HL-60/S4 treated with retinoic acid at 250 ng/mL for 4 days and 3 days (cell line): ENCODE results near the gene PACRG.
"Not testable (repeated sequence)": the region's sequence is repeated elsewhere in the genome, so short reads cannot be mapped to it uniquely, and the experiment has no call there.

Experiments used
- in situ Hi-C: fragments of 300-500 bp; cut with MboI; formaldehyde crosslinking; loops from 2 replicates; pipeline ENCODE4 v1.7.0; 2022; ENCODE audit warnings: low sequenced_read_pairs

The PACRG gene

GRCh38 chr6:163296835-163297519, 569.2 kb downstream of the PACRG start:
- in situ Hi-C loops, result no loop called here

DNA sequence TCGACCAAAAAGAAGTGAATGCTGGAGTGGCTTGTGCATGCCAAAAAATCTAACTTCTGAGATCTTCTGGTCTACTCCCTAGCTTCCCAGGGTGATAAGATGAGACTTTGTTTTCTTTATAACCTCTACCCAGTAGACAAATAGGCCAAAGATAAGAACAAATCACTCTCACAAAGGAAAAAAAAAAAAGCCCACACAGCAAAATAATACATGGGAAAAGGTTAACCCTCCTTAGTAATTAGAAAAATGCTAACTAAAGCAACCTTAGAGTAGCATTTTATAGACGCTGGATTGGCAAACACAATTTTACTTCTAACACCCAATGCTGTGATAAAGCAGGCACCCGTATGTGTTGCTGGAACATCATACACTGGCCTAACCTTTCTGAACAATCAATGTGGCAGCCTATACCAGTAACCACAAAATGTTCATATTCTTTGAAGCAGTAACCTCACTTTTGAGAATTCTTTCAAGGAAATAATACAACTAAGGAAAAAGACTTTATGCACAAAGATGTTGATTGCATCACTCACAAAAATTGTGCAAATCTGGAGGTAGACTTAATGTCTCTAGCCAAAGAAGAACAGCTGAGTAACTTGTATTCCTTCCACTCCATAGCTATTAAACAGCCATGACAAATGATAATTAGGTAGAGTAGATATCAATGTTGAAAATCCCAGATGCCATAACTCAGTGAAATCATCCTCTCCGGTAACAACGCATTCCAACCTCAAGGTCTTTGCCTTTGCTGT, 570.5 kb downstream of the PACRG start:
- in situ Hi-C loops, result no loop called here

DNA sequence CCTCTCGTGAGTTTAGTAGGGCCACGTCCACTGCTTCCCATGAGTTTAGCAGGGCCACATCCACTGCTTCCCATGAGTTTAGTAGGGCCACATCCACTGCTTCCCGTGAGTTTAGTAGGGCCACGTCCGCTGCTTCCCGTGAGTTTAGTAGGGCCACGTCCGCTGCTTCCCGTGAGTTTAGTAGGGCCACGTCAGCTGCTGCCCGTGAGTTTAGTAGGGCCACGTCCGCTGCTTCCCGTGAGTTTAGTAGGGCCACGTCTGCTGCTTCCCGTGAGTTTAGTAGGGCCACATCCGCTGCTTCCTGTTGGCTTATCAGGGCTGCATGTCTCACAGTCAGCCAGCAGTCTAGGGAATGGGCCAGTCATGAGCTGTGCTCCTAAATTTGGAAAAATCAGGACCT, 573.1 kb downstream of the PACRG start:
- in situ Hi-C loops, result no loop called here

- in situ Hi-C loops, result no loop called here
Observed at GRCh38 chr6:163301726-163302635, 574.2 kb downstream of the PACRG start.

GRCh38 chr6:163302747-163303146, 575.0 kb downstream of the PACRG start:
- in situ Hi-C loops, result no loop called here

DNA sequence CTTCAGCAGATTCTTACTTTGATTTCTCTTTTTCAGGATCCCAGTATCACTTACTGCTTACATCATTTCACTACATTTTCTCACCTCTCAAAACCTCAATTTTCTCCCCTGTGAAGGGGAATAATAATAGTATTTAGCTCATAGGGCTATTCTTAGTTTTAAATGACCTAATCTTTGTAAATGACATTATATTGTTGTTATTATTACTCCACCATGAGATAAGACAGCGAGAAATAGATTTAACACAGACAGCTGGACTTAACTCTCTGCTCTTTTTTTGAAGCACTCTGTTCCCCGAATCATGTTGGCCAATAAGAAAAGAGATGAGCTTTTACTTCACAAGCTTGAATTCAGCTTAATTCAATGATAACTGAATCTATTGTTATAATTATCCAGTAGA, 578.2 kb downstream of the PACRG start:
- in situ Hi-C loops, result no loop called here

DNA sequence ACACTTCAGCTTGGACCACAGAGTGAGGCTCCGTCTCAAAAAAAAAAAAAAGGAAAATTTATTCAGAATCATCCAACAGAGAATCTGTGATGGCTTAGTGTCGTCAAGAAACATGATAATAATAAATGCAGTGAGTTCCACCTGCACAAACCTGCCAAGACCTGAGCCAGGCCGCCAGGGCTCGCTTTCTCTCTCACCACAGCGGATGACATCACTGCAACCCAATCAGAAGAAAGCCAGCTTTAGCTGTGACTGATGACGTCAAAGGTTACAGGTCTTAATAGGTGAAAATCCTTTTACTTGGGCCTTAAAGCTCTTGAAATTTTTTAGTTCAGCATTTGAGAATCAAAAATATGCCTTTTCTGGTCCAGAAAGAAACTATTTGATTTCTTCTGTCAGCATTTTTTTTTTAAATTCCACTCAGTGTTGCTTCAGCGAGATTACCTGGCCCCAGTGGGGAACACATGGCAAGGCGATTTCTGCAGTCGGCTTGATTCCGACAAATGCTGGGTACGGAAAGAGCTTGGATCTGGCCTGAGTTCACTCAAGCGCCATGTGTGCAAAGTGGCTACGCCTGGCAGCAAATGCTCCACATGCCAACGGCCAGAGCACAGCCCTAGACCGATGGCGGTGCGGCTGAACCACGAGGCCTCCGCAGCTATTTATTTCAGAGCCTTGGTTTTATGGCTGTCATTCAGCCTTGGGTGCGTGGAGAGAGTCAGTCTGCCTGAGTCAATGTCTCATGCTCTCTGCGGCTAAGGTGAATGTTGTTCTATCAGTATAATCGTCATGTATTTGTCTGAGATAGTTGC, 581.1 kb downstream of the PACRG start:
- in situ Hi-C loops, result no loop called here

DNA sequence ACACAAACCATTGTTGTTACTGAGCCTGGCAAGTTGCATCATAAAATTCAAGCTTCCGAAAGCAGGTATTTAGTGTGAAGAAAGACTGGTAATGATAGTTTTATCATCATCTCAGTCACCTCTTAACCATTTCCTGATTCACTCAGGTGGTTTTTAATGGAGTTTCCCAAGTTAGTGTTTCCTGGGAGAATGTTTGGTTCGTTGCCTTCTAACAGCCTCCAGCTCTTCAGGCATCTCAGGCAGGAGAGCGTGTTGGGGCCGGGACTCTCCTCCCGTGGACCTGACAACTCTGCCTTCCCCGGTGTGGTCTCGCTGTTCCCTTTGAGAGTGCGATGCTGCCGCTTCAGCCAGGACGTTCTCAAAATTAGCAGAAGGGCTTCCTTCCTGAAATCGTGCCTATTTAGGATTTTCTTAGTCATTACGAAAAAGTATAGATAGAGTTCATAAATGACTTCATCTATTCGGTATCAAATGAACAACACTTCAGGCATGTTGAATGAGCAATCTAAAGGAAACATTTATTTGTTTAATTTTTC, 581.8 kb downstream of the PACRG start:
- in situ Hi-C loops, result no loop called here

- in situ Hi-C loops, result no loop called here
Observed at GRCh38 chr6:163310096-163310972, 582.6 kb downstream of the PACRG start.

- in situ Hi-C loops, result no loop called here
Observed at GRCh38 chr6:163310973-163311383, 583.2 kb downstream of the PACRG start.

- in situ Hi-C loops, result no loop called here
Observed at GRCh38 chr6:163311830-163312229, 584.1 kb downstream of the PACRG start.

DNA sequence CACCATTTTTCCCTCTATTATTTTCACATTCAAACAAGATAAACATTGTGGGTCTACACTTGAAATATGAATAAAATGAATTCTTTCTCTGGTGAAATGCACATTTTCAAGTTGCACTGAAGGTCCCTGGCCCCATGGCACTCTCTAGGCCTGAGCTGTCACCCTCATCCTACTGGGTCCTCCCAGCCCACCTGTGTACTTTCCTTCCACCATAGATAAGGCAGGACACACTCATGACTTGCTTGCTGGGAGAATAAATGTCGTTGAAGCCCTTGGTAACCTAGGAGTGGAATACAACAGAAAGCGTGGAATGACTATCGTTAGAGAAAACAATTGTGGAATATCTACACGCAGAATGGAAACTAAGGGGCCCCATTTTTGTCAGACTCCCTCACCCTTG, 585.8 kb downstream of the PACRG start:
- in situ Hi-C loops, result no loop called here

DNA sequence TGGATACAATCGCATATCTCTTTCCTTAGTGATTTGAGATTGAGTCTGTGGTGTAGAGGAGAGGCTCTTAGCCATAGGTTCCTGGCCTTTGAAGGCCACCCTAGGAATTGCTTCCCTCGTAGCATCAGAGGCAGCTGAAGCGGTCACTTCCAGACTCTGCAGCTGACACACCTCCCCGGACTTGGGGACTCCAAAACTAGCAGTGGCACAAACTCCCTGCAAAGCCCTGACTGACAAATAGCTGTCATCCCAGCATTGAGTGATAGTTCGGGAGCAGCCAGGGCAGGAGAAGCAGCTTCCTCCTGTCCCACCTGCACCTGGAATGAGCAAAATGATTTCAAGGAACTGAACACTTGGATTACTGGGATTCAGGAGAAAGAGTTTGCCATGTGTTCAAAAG, 586.2 kb downstream of the PACRG start:
- in situ Hi-C loops, result no loop called here

GRCh38 chr6:163314791-163315470, 587.2 kb downstream of the PACRG start:
- in situ Hi-C loops, result no loop called here

DNA sequence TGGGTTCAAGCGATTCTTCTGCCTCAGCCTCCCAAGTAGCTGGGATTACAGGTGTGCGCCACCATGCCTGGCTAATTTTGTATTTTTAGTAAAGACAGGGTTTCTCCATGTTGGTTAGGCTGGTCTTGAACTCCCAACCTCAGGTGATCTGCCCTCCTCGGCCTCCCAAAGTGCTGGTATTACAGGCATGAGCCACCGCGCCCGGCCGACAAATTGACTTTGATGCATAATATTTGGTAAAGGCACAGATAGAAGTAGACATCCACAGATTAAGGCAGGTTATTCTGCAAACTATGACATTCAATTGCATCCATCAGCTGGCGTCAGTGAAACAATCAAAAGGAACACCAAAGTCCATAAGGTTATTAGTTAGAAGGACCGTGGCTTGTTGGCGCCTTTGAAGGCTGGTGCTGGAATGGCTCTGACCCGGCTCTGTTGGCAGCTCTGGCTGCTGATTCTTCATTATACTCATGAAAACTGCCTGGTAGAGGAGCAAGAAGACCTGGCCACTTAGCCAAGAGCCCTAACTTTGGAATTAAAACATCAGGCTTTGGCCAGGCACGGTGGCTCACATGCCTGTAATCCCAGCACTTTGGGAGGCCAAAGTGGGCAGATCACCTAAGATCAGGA, 589.2 kb downstream of the PACRG start:
- in situ Hi-C loops, result not testable (repeated sequence)

- in situ Hi-C loops, result no loop called here
Observed at GRCh38 chr6:163318071-163318786, 590.5 kb downstream of the PACRG start.

- in situ Hi-C loops, result no loop called here
Observed at GRCh38 chr6:163319609-163320366, 592.0 kb downstream of the PACRG start.
